Activated CD4-positive, alpha-beta T cell treated with anti-CD3 and anti-CD28 coated beads for 36 hours (primary cell): ENCODE data around the gene ANKRD60. TPM values are rescaled to one million over a fixed set of nuclear protein-coding genes. Genes with fewer than 3 reads are reported as not detected.
A peak's percentile ranks its signal among the peaks of the same experiment; 100 is the strongest.

Experiments
- ATAC-seq: fragments of 200-7000 bp; cut with Tn5 transposase; one replicate; pipeline ENCODE4 v1.10.0; 2021; ENCODE audit warnings: mild to moderate bottlenecking, moderate library complexity
- CTCF ChIA-PET: fragments of 350-600 bp; sonication (Branson Sonifier 250); formaldehyde crosslinking; loops from one replicate; lab custom pipeline; 2021; ENCODE audit warnings: antibody characterized with exemption; lab: Charles Lee
- POLR2A ChIA-PET: fragments of 350-600 bp; sonication (Branson Sonifier 250); formaldehyde crosslinking; loops from one replicate; lab custom pipeline; 2021; ENCODE audit warnings: antibody characterized with exemption, inconsistent platforms; lab: Charles Lee
- DNase-seq: peaks from one replicate; pipeline ENCODE4 v3.0.0-alpha.2; 2020
- H3K27ac Mint-ChIP-seq: one replicate; pipeline ENCODE4 v1.8.0; 2021; ENCODE audit warnings: mixed read lengths
- H3K27me3 Mint-ChIP-seq: one replicate; pipeline ENCODE4 v1.8.0; 2021; ENCODE audit warnings: mixed read lengths
- H3K36me3 Mint-ChIP-seq: one replicate; pipeline ENCODE4 v1.8.0; 2021; ENCODE audit warnings: low read depth, mixed read lengths
- H3K4me1 Mint-ChIP-seq: one replicate; pipeline ENCODE4 v1.8.0; 2021; ENCODE audit warnings: mixed read lengths
- H3K4me3 Mint-ChIP-seq: one replicate; pipeline ENCODE4 v1.8.0; 2021; ENCODE audit warnings: mild to moderate bottlenecking, moderate library complexity, mixed read lengths
- H3K9me3 Mint-ChIP-seq: one replicate; pipeline ENCODE4 v1.8.0; 2021; ENCODE audit warnings: low read depth, mixed read lengths
- intact Hi-C, 2 experiments: fragments of 100-400 bp; cut with DNase I in 1 of 2; cut with micrococcal nuclease in 1 of 2; formaldehyde crosslinking; loops; one replicate each; pipeline versions ENCODE4 v1.14.2 to v1.15.1; 2022 to 2024; cut with DNase I, micrococcal nuclease
- total RNA-seq, 2 experiments: library from RNA; stranded (reverse); gene quantifications; one replicate each; pipeline ENCODE4 v1.2.3, GENCODE V29; 2021

ANKRD60 gene, protein sequence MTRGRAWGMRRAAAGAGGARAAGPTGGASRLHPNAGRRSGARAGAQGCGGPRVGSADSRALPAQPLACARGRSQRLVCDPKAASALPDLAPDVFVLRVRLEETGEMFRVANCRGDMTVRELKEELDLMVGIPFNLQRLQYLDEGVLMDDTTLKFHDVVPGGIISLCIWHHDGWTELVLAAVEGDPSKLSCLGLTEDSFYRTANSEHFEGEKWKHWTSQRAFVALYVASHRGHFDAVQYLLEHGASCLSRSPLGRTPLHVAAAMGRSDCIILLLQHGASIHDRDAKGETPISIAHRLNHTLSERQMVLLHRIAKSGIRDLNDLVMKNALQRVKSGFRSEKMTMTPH
- total RNA-seq, result not detected

DNA sequence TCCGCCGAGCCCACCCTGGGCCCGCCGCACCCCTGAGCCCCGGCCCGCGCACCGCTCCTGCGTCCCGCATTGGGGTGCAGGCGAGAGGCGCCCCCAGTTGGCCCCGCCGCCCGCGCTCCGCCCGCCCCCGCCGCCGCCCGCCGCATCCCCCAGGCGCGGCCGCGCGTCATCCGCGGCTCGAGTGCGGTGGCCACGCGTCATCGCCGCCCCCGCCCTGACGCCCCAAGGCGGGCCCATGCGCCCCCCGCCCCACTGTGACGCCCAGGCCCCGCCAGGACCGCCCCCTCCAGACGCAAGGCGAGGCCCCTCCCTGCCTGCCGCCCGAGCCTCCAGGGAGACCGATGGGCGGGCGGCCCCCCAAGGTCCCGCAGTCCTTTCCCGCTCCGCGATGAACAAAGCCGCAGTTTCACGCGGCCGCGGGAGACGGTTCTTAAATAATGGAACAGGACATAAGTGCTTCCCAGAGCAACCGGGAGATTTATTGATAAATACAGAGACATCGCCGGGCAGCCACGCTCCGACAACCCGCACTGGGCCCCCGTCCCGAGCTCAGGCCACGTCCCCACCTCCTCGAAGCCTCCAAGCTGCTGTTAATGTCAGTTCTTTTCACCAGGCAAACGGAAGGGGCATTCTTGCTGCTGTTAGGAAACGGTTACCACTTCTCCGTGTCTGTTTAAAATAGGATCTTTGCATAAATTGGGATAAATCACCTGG is at the start of gene ANKRD60:
TSS of gene ANKRD60 (minus strand) at position 170 of the 714 bp plus-strand sequence. CDS start at position 170, 0 bp downstream.
- POLR2A ChIA-PET, result no interaction called here
- intact Hi-C loops, result no loop called here
- H3K9me3 Mint-ChIP-seq, result no peaks in the 10 kb centered on the region
- peak; percentile 69 for DNase-seq
- peaks cover 6% of the 10 kb centered on the region for H3K36me3 Mint-ChIP-seq
- peak; percentile 34 for ATAC-seq
- H3K4me3 Mint-ChIP-seq, result peak within 1 kb of the TSS; percentile 63
- peaks cover 24% of the 10 kb centered on the region for H3K4me1 Mint-ChIP-seq
- H3K27ac Mint-ChIP-seq, result no peak within 1 kb of the TSS
- H3K27me3 Mint-ChIP-seq, result peaks cover 35% of the 10 kb centered on the region
- CTCF ChIA-PET, result interaction anchor here (0.8 kb wide), 1 partner anchor 18 kb away, joined by 3 read pairs; no protein-coding TSS in a partner anchor

DNA sequence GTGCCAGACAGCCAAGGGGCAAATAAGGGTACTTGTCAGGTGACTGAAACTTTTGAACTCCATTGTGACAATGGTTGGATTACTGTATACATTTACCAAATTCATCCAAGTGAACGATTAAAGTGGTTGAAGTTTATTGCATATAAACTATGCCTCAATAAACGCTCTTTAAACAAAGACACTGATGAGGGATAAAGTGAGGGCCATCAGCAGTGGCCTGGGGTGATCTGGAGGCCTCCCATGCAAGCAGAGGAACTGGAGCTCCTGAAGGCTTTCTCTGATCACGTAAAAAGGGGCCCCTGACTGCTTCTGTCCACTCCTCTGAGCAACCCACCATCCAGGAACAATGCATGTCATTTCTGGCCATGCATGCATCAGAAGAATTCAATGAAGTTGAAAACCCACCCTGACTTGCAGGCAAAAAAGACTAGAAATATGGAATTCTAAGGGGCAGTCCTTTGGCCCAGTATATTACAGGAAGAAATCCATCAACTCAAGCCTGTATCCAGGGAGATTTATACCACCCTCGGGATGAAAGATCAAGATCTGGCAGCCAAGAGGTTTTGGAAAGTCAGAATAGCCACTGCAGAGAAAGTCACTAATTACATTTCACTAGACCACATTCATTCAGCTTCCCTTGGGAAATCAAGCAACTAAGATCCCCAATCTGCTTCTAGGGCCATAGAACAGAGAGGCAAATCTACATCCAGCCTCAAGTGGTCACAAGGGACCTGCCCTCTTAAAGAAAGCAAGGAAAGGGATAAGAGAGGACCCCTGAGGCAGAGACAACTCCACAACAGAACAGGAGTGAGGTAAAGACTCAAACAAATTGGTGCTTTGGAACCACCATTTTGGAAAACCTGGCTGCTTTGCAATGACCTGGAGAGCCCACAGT is 49.4 kb upstream of the ANKRD60 start:
- DNase-seq (no peak), ATAC-seq (no peak)
- Mint-ChIP-seq H3K27me3 (no peaks in the 10 kb centered on the region), H3K27ac (no peak overlapping the region), H3K4me3 (no peak overlapping the region), H3K36me3 (peaks cover 16% of the 10 kb centered on the region), H3K4me1 (peaks cover 6% of the 10 kb centered on the region), H3K9me3 (peaks cover 3% of the 10 kb centered on the region)
- intact Hi-C loops, result no loop called here
- POLR2A ChIA-PET, result interaction anchor here (0.6 kb wide), 1 partner anchor 28 kb away, joined by 3 read pairs; no protein-coding TSS in a partner anchor
- CTCF ChIA-PET, result interaction anchor here (0.9 kb wide), 1 partner anchor 7 kb away, joined by 3 read pairs; no protein-coding TSS in a partner anchor

DNA sequence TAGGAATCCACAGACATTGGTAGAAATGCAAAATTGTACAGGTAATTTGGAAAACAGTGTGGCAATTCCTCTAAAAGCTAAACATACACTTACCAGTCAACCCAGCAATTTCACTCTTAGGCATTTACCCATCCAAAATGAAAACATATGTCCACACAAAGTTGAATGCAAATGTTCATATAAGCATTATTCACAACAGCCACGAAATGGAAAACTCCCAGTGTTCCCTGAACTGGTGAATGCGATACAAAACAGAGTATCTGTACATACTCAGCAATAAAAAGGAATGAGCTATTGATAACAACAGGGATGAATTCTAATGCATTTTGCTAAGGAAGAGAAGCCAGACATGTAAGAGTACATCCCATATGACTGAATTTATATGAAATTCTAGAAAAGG is 48.7 kb upstream of the ANKRD60 start:
- H3K4me3 Mint-ChIP-seq, result no peak overlapping the region
- no peaks in the 10 kb centered on the region for H3K27me3 Mint-ChIP-seq
- ChIA-PET CTCF (interaction anchor here (0.9 kb wide), 1 partner anchor 8 kb away, joined by 3 read pairs; no protein-coding TSS in a partner anchor), POLR2A (no interaction called here)
- peaks cover 3% of the 10 kb centered on the region for H3K9me3 Mint-ChIP-seq
- H3K27ac Mint-ChIP-seq, result no peak overlapping the region
- ATAC-seq (no peak), DNase-seq (no peak)
- intact Hi-C loops, result no loop called here
- H3K4me1 Mint-ChIP-seq, result peaks cover 6% of the 10 kb centered on the region
- H3K36me3 Mint-ChIP-seq, result peaks cover 18% of the 10 kb centered on the region

DNA sequence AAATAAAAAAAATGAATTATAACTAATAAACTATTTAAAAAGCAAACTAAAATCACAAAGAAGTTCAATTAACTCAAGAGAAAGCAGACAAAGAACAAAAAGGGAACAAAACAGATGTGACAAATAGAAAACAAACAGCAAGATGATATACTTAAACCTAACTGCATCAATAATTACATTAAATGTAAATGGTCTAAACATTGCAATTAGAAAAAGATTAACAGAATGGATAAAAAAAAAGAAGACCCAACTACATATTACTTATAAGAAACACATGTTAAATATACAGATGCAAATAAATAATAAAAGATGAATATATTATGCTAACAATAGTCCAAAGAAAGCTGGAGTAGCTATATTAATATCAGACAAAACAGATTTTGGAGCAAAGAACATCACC is 45.9 kb upstream of the ANKRD60 start:
- H3K36me3 Mint-ChIP-seq, result peaks cover 26% of the 10 kb centered on the region
- H3K27me3 Mint-ChIP-seq, result no peaks in the 10 kb centered on the region
- CTCF ChIA-PET, result no interaction called here
- H3K4me3 Mint-ChIP-seq, result no peak overlapping the region
- intact Hi-C loops, result no loop called here
- H3K9me3 Mint-ChIP-seq, result peaks cover 3% of the 10 kb centered on the region
- no peak overlapping the region for H3K27ac Mint-ChIP-seq
- ATAC-seq (no peak), DNase-seq (no peak)
- POLR2A ChIA-PET, result no interaction called here
- peaks cover 18% of the 10 kb centered on the region for H3K4me1 Mint-ChIP-seq

DNA sequence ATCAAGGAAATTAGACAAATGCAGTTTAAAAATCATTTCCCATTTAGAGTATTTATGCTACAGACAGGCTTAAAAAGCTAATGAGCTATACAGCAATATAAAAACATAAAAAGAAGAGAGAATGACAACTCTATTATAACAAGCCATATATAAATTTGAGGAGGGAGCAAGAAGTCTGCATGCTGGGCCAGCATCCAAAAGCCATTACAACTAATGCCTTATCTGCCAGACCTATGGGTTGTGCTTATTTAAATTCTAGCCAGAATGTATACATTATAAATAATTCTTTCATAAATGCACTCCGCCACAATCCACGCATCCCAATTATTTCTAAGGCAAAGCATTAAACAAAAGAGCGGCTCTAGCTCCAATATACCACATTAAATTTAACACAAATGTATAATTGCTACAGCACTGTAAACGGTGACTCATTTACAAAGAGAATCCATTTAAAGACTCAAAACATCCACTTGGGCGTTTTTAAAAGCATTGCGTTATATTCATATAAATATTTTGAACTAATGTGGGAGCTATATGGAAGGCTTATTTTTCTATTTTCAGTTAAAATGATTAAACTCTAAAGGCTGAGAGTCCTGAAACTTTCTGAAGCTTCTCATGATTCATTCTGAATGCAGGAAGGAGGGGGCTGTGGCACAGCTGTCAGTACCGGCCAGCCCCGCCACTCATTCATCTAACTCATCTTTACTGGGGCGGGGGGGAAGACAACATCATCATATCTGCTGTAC is 43.3 kb upstream of the ANKRD60 start:
- H3K9me3 Mint-ChIP-seq, result peaks cover 3% of the 10 kb centered on the region
- POLR2A ChIA-PET, result interaction anchor here (1.1 kb wide), 1 partner anchor 117 kb away, joined by 3 read pairs; the partner anchor contains the start of gene VAPB
- intact Hi-C loops, result loop anchor here (1.0 kb wide), 3 partner anchors 35 to 118 kb away; partner anchors contain the start of gene VAPB (in 1 of the 2)
- no peak overlapping the region for H3K4me3 Mint-ChIP-seq
- CTCF ChIA-PET, result interaction anchor here (0.7 to 2.1 kb wide), 6 partner anchors 12 to 380 kb away, joined by 3 to 7 read pairs (median 3); no protein-coding TSS in a partner anchor
- peak; percentile 85 for DNase-seq
- peak; percentile 98 for ATAC-seq
- H3K27me3 Mint-ChIP-seq, result no peaks in the 10 kb centered on the region
- H3K4me1 Mint-ChIP-seq, result peaks cover 39% of the 10 kb centered on the region
- H3K36me3 Mint-ChIP-seq, result peaks cover 36% of the 10 kb centered on the region
- H3K27ac Mint-ChIP-seq, result peak overlapping the region; percentile 6

DNA sequence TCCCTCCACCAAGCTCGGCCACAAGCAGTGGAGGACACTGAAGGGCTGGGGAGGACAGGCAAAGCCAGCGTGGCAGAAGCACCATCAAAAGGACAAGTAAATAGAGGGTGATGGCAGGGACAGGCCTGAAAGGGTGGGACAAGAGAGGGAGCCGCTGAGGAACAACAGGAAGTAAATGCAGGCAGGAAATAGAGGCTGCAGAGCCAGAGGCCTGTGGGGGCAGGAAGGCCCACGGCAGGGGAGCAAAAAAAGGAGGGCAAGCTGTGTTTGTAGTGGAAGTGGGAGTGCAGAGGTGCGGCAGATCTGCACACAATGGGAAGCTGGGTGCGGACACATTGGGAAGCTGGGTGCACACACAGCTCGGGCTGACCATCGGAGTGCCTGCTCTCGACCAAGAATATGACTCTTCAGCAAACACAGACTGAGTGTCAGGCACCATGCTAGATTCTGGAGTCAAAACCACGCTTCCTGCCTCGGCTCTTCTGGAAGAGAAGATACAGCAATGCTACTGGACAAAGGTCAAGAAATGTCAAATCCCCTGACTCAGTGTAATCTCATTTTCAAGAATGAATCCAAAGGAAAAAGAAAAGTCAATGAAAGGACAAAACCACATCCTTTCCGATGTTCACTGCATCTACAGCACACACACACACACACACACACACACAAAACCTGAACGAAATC is 40.6 kb upstream of the ANKRD60 start:
- ATAC-seq, result peak; percentile 47
- peaks cover 33% of the 10 kb centered on the region for H3K36me3 Mint-ChIP-seq

DNA sequence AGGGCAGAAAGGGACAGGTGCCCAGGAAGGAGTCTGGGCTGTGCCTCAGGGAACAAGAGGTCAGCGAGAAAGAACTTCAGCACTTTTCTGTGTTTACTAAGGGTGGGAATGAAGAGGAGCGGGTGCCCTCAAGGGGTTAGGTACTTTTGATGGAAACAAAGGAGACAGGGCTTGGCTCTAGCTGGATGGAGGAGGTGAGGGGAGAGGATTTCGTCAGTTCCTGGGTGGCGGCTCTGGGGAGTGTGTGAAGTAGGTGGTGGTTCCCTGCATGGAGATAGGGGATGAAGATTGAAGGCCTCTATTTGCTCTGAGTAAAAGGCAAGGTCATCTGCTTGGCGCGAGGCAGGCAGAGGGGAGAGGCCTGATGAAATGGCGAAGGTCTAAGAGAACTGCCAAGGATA is 40.0 kb upstream of the ANKRD60 start:
- DNase-seq (no peak), ATAC-seq (no peak)
- ChIA-PET CTCF (no interaction called here), POLR2A (interaction anchor here (0.9 kb wide), 1 partner anchor 8 kb away, joined by 3 read pairs; no protein-coding TSS in a partner anchor)
- Mint-ChIP-seq H3K4me3 (no peak overlapping the region), H3K9me3 (no peaks in the 10 kb centered on the region), H3K27ac (peak overlapping the region; percentile 26), H3K36me3 (peaks cover 29% of the 10 kb centered on the region), H3K4me1 (peaks cover 39% of the 10 kb centered on the region), H3K27me3 (no peaks in the 10 kb centered on the region)
- intact Hi-C loops, result no loop called here

More for the DNA sequence above, 40.6 kb upstream of the ANKRD60 start:
- peaks cover 3% of the 10 kb centered on the region for H3K9me3 Mint-ChIP-seq
- H3K27me3 Mint-ChIP-seq, result no peaks in the 10 kb centered on the region
- intact Hi-C loops, result no loop called here
- H3K27ac Mint-ChIP-seq, result peak overlapping the region; percentile 26
- POLR2A ChIA-PET, result interaction anchor here (0.9 kb wide), 1 partner anchor 8 kb away, joined by 3 read pairs; no protein-coding TSS in a partner anchor
- DNase-seq, result peak; percentile 43
- H3K4me3 Mint-ChIP-seq, result no peak overlapping the region
- CTCF ChIA-PET, result no interaction called here
- H3K4me1 Mint-ChIP-seq, result peaks cover 39% of the 10 kb centered on the region

DNA sequence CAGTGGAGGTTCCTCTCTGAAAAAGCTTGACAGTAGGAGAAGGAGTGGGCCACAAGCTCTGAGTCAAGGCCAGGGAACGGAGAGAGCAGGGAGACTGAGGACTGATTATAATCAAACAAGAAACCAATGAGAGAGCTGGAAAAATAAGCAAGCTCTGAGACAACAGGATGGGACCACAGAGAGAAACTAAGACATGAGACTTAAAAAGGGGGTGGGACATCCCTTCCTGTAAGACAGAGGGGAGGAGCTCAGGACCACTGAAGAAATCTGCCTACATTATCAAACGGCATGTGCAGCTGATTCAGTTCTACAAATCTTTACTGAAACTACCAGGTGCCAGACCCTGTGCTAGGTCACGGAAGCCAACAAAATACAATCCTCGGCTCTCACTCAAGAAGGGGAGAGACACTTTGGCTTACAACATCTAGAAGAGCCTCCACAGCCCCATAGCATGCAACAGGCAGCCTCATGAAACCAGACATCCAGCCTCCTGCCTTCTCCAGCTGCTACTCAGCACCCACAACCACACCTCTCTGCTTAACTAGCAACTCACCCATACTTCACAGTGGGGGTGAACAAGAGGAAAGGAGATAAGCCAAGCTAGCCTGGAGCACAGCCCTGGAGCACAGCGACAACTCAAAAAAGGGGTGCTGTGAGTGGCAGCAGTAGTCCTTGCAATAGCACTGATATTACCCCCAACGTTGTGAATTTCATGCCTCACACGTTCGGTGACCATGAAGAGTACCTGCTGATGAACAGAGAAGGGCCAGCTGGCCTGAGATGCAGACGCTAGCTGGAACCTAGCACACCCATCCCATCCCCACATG is 39.1 kb upstream of the ANKRD60 start:
- peaks cover 37% of the 10 kb centered on the region for H3K4me1 Mint-ChIP-seq
- no peaks in the 10 kb centered on the region for H3K27me3 Mint-ChIP-seq
- CTCF ChIA-PET, result interaction anchor here (0.6 kb wide), 1 partner anchor 284 kb away, joined by 3 read pairs; no protein-coding TSS in a partner anchor
- no peak overlapping the region for H3K4me3 Mint-ChIP-seq
- peaks cover 33% of the 10 kb centered on the region for H3K36me3 Mint-ChIP-seq
- no peak for DNase-seq
- intact Hi-C loops, result no loop called here
- POLR2A ChIA-PET, result interaction anchor here (0.6 kb wide), 1 partner anchor 241 kb away, joined by 6 read pairs; no protein-coding TSS in a partner anchor
- H3K9me3 Mint-ChIP-seq, result no peaks in the 10 kb centered on the region
- no peak overlapping the region for H3K27ac Mint-ChIP-seq
- ATAC-seq, result no peak

DNA sequence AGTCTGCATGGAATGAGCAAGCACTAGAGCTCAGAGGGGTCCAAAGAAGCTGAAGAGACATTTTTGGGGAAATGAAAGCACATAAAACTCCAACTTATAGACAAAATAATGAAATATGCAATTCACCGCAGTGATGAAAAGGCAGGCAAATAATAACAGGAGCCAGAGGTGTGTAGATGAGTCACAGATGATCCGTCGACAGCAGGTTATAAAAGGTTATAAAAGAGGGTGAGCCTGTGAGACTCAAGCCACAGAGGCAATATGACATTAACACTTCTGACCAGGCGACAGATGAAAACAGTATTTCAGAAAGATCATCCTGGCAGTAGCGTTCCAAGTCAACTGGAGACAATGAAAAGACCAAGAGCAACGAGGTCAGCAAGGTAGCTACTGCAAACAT is 35.8 kb upstream of the ANKRD60 start:
- H3K27ac Mint-ChIP-seq, result no peak overlapping the region
- ChIA-PET CTCF (interaction anchor here (0.5 to 0.7 kb wide), 2 partner anchors 128 to 379 kb away, joined by 3 to 4 read pairs; no protein-coding TSS in a partner anchor), POLR2A (no interaction called here)
- no peaks in the 10 kb centered on the region for H3K9me3 Mint-ChIP-seq
- DNase-seq (no peak), ATAC-seq (no peak)
- H3K4me1 Mint-ChIP-seq, result peaks cover 22% of the 10 kb centered on the region
- H3K36me3 Mint-ChIP-seq, result peaks cover 23% of the 10 kb centered on the region
- no peak overlapping the region for H3K4me3 Mint-ChIP-seq
- no peaks in the 10 kb centered on the region for H3K27me3 Mint-ChIP-seq
- intact Hi-C loops, result no loop called here
